DMS114 treated with DMSO at 0.1 percent for 48 hours (cell line): ENCODE data around the gene ITPRIPL2.

Source experiments
- DNase-seq: peaks from one replicate; lab custom pipeline; 2025; ENCODE audit not compliant: unreplicated experiment; lab: John Stamatoyannopoulos, UW

The ITPRIPL2 gene

GRCh38 chr16:19118938-19119431 lies 5.2 kb downstream of the ITPRIPL2 start:
- no peak for DNase-seq

- no peak for DNase-seq
Observed at GRCh38 chr16:19119564-19119963, 5.8 kb downstream of the ITPRIPL2 start.

DNA sequence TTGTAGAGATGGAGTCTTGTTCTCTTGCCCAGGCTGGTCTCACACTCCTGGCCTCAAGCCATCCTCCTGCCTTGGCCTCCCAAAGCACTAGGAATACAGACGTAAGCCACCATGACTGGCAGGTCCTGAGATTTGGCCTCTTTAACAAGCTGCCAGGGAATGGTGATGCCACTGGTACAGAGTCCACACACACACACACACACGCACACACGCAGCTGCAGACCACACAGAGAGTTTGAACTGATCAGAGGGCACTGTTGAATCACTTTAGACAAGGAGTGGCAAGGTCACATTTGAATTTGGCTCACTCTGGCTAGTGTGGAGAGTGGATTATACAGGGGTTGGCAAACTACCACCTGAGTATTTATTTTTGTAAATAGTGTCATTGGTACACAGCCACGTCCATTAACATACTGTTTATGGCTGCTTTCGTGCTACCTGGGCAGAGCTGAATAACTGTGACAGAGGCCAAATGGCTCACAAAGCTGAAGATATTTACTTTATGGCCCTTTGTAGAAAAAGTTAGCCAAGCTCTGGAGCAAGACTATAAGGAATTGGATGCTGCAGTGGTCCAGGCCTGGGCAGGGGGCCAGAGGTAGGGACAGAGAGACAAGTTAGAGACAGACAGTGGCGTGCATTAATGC lies 9.9 kb downstream of the ITPRIPL2 start:
- no peak for DNase-seq

- no peak for DNase-seq
Observed at GRCh38 chr16:19126300-19126699, 12.5 kb downstream of the ITPRIPL2 start.

DNA sequence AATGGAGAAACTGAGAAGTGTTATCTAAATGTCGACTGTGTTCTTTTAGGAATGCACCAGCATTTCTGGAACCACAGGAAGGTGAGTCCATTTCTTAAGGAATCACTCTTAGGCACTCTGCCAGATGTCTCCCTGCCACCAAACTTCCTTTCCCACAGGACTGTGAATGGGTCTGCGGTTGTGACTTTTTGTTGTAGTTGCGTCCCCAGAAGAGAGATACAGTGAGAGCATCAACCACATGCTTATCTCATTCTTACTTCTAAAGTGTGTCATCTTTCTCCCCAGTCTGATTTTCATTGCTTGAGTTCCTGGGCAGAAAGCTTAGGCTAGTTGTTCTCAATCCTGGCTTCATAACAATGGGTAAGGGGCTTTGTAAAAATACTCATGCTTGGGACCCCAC lies 13.4 kb downstream of the ITPRIPL2 start:
- no peak for DNase-seq

DNA sequence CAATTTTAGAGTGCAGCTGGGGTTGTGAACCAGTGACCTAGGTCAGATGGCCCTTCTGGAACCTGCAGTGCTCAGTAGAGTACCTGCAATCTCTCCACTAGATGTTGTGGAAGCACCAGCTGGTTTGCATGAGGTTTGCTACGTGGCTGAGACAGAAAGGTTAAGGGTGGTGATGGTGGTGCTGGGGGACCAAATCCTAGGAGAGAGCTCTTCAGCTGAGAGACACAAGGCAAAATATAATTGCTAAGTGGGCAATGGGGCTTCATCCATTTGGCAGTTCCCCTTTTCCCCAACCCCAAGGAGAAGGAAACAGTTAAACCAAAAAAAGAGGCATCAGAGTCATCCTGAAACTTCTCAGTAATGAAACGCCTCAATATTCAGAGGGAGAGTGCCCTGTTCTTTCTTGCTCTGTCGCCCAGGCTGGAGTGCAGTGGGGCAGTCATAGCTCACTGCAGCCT lies 13.9 kb downstream of the ITPRIPL2 start:
- DNase-seq = no peak

- DNase-seq = no peak
Observed at GRCh38 chr16:19128454-19129200, 14.9 kb downstream of the ITPRIPL2 start.

- DNase-seq = no peak
Observed at GRCh38 chr16:19130385-19130784, 16.6 kb downstream of the ITPRIPL2 start.

DNA sequence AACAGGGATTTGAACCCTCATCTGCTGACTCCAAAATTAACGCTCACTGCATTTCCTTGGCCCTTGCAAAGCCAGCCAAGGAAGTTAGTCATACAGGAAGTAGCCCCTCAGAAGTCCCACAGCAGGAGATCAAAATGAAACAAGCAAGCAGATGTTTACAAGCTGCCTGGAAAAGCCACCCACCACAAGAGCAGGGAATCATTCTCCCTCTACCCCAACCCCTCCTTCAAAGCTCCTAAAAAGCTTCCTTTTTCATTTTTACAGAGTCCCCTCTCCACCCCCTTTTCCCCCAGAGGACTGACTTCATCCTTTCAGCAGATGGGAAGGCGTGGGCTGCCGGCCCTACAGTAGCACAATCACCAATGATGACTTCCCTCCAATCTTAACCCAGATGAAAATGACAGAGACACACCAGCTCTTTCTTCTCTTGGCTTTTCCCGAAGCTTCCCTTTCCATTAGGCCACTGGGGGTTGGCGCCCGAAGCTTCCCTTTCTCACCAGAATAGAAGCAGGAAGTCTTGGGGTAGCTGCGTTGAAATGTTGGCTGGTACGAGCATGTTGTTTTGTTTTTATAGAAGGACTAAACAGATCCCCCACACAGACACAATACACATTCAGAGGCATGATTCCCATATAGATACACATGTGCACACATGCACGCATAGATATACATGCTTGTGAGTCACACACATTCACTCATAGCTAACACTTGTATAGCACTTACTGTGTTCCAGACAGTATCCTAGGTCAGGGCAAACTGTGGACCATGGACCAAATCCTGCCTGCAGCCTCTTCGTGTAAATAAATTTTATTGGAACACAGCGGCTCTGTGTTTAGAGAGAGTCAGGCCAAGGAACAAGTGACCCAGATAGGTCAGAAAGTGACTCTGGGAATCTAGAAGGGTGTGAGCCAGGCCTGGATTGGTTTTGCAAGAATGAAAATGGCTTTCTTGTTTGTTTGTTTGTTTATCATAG lies 17.4 kb downstream of the ITPRIPL2 start:
- DNase-seq = no peak

DNA sequence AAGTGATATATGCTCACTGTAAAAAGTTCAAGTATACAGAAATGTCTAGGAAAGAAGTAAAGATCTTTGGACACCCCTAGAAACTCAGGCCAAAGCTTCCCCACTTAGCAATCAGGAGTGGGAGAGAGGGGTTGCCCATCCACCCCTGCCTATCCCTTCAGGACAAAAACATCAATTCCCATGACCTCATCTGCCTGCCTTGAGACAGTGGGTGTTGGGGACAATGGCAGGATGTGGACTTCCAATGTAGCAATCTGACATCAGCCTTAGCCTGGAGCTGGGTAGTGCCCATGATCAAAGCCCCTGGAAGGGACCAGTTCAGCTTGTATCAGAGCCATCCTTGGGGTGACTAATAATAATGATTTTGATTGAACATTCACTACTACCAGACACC lies 18.1 kb downstream of the ITPRIPL2 start:
- DNase-seq = no peak

GRCh38 chr16:19132255-19132654 lies 18.5 kb downstream of the ITPRIPL2 start:
- DNase-seq = no peak

GRCh38 chr16:19132898-19133297 lies 19.1 kb downstream of the ITPRIPL2 start:
- no peak for DNase-seq

- DNase-seq = no peak
Observed at GRCh38 chr16:19133600-19133999, 19.8 kb downstream of the ITPRIPL2 start.

DNA sequence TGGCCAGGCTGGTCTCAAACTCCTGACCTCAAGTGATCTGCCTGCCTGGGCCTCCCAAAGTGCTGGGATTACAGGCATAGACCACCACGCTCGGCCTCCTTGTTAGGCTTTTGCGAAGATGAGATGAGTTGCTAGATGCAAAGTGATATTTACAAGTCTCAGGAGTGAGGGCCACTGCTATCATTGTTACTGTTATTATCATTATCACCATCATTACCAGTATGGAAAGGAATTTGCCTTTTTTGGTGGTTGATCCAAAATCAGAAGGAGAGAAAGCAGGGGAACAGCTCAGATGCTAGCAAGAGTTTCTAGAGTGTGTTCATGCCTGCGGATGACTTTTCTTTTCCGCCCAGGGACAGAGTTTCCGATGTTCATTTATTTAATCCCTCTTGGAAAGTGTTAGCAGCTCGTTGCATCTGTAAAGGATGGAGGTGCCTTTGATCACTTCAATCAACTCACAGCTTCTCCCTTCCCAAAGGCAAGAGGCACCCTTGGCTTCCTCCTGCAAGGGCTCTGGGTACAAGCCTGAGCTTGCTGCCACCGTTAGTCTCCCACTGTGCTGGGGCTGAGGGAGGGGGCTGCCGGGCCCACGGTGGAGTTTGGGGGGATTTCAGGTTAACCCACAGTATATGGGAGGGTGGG lies 21.6 kb downstream of the ITPRIPL2 start:
- DNase-seq = no peak

GRCh38 chr16:19135896-19136438 lies 22.2 kb downstream of the ITPRIPL2 start:
- DNase-seq = no peak

- DNase-seq = no peak
Observed at GRCh38 chr16:19136549-19137196, 22.9 kb downstream of the ITPRIPL2 start.

DNA sequence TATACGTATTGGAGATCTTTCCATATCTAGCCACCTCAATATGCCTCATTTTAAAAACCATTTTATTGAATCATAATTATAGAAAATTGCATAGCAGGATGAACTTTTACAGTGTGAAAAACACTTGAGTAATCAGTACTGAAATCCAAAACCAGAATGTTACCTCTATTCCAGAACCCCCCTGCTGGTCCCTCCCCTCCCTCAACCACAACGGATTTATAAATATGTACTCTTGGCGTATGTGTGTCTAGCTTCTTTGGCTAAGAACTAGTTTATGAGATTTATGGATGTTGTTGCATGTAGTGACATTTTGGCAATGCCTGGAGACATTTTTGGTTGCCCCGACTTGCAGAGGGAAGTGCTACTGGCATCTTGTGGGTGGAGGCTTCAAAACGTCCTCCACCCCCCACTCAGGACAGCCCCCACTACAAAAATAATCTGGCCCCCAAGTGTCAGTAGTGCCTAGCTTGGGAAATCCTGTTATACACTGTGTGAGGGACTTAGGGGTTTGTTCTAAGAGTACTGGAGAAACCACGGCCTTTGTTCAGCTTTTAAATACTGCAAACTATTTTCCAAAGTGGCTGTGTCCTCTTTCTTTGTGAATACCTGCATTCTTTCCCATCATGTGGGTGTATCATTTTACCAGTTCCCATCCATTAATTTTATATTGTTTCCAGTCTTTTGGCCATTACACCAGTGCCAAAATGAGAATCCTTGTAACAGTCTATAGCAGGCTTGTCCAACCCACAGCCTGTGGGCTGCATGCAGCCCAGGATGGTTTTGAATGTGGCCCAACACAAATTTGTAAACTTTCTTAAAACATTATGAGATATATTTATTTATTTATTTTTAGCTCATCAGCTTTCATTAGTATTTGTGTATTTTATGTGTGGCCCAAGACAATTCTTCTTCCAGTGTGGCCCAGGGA lies 23.7 kb downstream of the ITPRIPL2 start:
- DNase-seq = no peak

- no peak for DNase-seq
Observed at GRCh38 chr16:19138601-19139000, 24.8 kb downstream of the ITPRIPL2 start.
